Loucy (cell line): Measurements from ENCODE around the gene IQCH.

ENCODE experiments used
- H2AFZ ChIP-seq: fragments of 200-600 bp; sonication (generic); 2 replicates; pipeline ENCODE4 v1.6.0; 2016; ENCODE audit warnings: antibody characterized with exemption, mild to moderate bottlenecking, low read length, moderate library complexity
- H3F3A ChIP-seq: fragments of 200-600 bp; 2 replicates; pipeline ENCODE4 v1.6.0; 2016; ENCODE audit warnings: antibody characterized with exemption, low read depth, mild to moderate bottlenecking
- H3K27me3 ChIP-seq: fragments of 200-600 bp; sonication (generic); 2 replicates; pipeline ENCODE4 v1.6.1; 2014; ENCODE audit warnings: low read length, mild to moderate bottlenecking; ENCODE audit not compliant: insufficient read depth, poor library complexity, severe bottlenecking
- H3K36me3 ChIP-seq: fragments of 200-600 bp; sonication (generic); 2 replicates; pipeline ENCODE4 v1.6.1; 2016; ENCODE audit warnings: low read length; ENCODE audit not compliant: insufficient read depth
- H3K4me1 ChIP-seq: fragments of 200-600 bp; sonication (generic); 2 replicates; pipeline ENCODE4 v1.5.1; 2014; ENCODE audit warnings: low read length, mild to moderate bottlenecking; ENCODE audit not compliant: insufficient read depth, poor library complexity, severe bottlenecking
- H3K4me2 ChIP-seq: fragments of 200-600 bp; sonication (generic); 2 replicates; pipeline ENCODE4 v1.6.0; 2014; ENCODE audit warnings: antibody characterized with exemption, low read length, low read depth, mild to moderate bottlenecking; ENCODE audit not compliant: poor library complexity, severe bottlenecking
- H3K4me3 ChIP-seq: fragments of 200-600 bp; sonication (generic); 2 replicates; pipeline ENCODE4 v1.5.1; 2014; ENCODE audit warnings: low read length, mild to moderate bottlenecking, mixed read lengths; ENCODE audit not compliant: poor library complexity, severe bottlenecking
- H3K79me2 ChIP-seq: fragments of 200-600 bp; sonication (generic); 2 replicates; pipeline ENCODE4 v1.6.1; 2014; ENCODE audit warnings: low read length; ENCODE audit not compliant: insufficient read depth
- H3K9ac ChIP-seq: fragments of 200-600 bp; sonication (generic); 2 replicates; pipeline ENCODE4 v1.6.0; 2014; ENCODE audit warnings: mild to moderate bottlenecking, low read depth, low read length, moderate library complexity; ENCODE audit not compliant: poor library complexity, severe bottlenecking
- H3K9me2 ChIP-seq: fragments of 200-600 bp; sonication (generic); replicated peaks from 2 replicates; pipeline ENCODE4 v1.6.1; 2016; ENCODE audit warnings: low read depth, low read length, mixed read lengths
- H3K9me3 ChIP-seq: fragments of 200-600 bp; sonication (generic); 2 replicates; pipeline ENCODE4 v1.6.1; 2014; ENCODE audit warnings: mild to moderate bottlenecking, antibody characterized with exemption, low read length, low read depth; ENCODE audit not compliant: insufficient read depth
- H4K20me1 ChIP-seq: fragments of 200-600 bp; sonication (generic); 2 replicates; pipeline ENCODE4 v1.6.0; 2014; ENCODE audit warnings: antibody characterized with exemption, low read length, mild to moderate bottlenecking; ENCODE audit not compliant: insufficient read depth, poor library complexity, severe bottlenecking
- CTCF ChIP-seq: fragments of 200-600 bp; sonication (generic); conservative IDR thresholded peaks from 2 replicates; pipeline ENCODE4 v1.5.1; 2014; ENCODE audit warnings: mild to moderate bottlenecking, antibody characterized with exemption, low read length
- EZH2phosphoT487 ChIP-seq: fragments of 200-600 bp; IDR thresholded peaks from 2 replicates; pipeline ENCODE4 v1.6.1; 2018; ENCODE audit warnings: antibody characterized with exemption, mild to moderate bottlenecking, moderate library complexity, borderline replicate concordance

Gene IQCH

DNA sequence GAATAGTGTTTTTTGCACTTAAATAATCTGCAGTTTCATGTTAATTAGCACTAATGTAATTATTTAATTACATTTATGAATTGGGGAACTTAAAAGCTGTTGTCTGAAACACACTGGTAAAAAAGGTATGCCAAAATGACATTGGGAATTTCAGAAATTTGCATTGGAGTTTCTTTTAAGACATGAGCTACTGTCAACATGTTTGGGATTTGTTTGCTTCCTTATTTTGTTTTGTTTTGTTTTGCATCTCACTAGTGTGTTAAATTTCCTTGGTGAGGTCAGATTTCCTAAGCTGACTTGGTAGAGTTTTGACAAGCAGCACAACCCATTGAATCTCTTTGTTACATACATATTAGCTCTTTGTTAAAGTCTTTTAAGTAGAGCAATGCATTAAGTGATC is 119.4 kb downstream of the IQCH start:
- H3F3A ChIP-seq, result no peaks in the 10 kb centered on the region; the same call in 1 of the 2 replicates
- H3K27me3 ChIP-seq, result no peaks in the 10 kb centered on the region
- no peak overlapping the region for H2AFZ ChIP-seq
- H3K4me1 ChIP-seq, result no peaks in the 10 kb centered on the region
- H3K9me3 ChIP-seq, result no peaks in the 10 kb centered on the region
- H3K4me3 ChIP-seq, result no peak overlapping the region
- H3K9me2 ChIP-seq, result no peaks in the 10 kb centered on the region
- H4K20me1 ChIP-seq, result no peaks in the 10 kb centered on the region
- TF ChIP-seq CTCF, result no peak
- no peak for TF ChIP-seq EZH2phosphoT487
- no peak overlapping the region for H3K9ac ChIP-seq
- no peaks in the 10 kb centered on the region for H3K36me3 ChIP-seq
- H3K4me2 ChIP-seq, result no peak overlapping the region
- no peaks in the 10 kb centered on the region for H3K79me2 ChIP-seq

DNA sequence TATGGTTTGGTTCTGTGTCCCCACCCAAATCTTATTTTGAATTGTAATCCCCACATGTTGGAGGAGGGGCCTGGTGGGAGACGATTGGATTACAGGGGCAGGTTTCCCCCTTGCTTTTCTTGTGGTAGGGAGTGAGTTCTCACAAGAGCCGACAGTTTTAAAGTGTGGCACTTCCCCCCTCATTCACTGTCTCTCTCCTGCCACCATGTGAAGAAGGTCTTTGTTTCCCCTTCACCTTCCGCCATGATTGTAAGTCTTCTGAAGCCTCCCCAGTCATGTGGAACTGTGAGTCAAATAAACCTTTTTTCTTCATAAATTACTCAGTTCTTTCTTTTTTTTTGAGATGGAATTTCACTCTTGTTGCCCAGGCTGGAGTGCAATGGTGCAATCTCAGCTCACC is 124.9 kb downstream of the IQCH start:
- H3K36me3 ChIP-seq, result no peaks in the 10 kb centered on the region
- no peaks in the 10 kb centered on the region for H3K9me2 ChIP-seq
- no peak overlapping the region for H2AFZ ChIP-seq
- no peak overlapping the region for H3K9ac ChIP-seq
- no peaks in the 10 kb centered on the region for H3K4me1 ChIP-seq
- H3F3A ChIP-seq, result no peaks in the 10 kb centered on the region; the same call in 1 of the 2 replicates
- H3K4me3 ChIP-seq, result no peak overlapping the region
- no peaks in the 10 kb centered on the region for H3K27me3 ChIP-seq
- no peaks in the 10 kb centered on the region for H3K9me3 ChIP-seq
- H3K79me2 ChIP-seq, result no peaks in the 10 kb centered on the region
- no peak overlapping the region for H3K4me2 ChIP-seq
- no peaks in the 10 kb centered on the region for H4K20me1 ChIP-seq
- TF ChIP-seq CTCF, result no peak
- TF ChIP-seq EZH2phosphoT487, result no peak

- Histone ChIP-seq H3K9me2 (no peaks in the 10 kb centered on the region), H2AFZ (no peak overlapping the region), H3K4me1 (no peaks in the 10 kb centered on the region), H3F3A (no peaks in the 10 kb centered on the region), H3K9me3 (no peaks in the 10 kb centered on the region), H3K79me2 (no peaks in the 10 kb centered on the region), H3K4me2 (no peak overlapping the region), H3K36me3 (no peaks in the 10 kb centered on the region), H3K27me3 (no peaks in the 10 kb centered on the region), H3K4me3 (no peak overlapping the region), H4K20me1 (no peaks in the 10 kb centered on the region), H3K9ac (no peak overlapping the region)
- no peak for TF ChIP-seq EZH2phosphoT487
- TF ChIP-seq CTCF, result no peak
These were observed 126.3 kb downstream of the IQCH start for GRCh38 chr15:67380921-67381320.
